Endothelial cell of umbilical vein (primary cell): ENCODE measurements around the gene DYRK3. TPM values are rescaled to one million over a fixed set of nuclear protein-coding genes. Genes with fewer than 3 reads are reported as not detected.

Experiments used
- BruUV-seq: library from RNA; stranded (reverse); fragments of 400-500 nt; replicated peaks from 2 replicates; lab custom pipeline; 2021; lab: Mats Ljungman, UMichigan
- CTCF ChIA-PET: fragments of 300-600, 350-600 bp; sonication (Branson Sonifier 250); formaldehyde crosslinking; loops from one replicate; lab custom pipeline; 2021; ENCODE audit warnings: antibody characterized with exemption, inconsistent platforms; lab: Charles Lee
- POLR2A ChIA-PET: fragments of 300-600, 350-600 bp; sonication (Branson Sonifier 250); formaldehyde crosslinking; loops from one replicate; lab custom pipeline; 2021; ENCODE audit warnings: antibody characterized with exemption, inconsistent platforms; lab: Charles Lee
- DNase-seq: peaks from one replicate; pipeline ENCODE4 v3.0.0-alpha.2; 2011; ENCODE audit warnings: low read depth, low spot score
- FAIRE-seq: peaks from 2 replicates; lab custom pipeline; 2011; peaks lifted over from hg19 to GRCh38; lab: Jason Lieb, UNC
- H2AFZ ChIP-seq: 2 replicates; pipeline ENCODE4 v1.6.0; 2012; ENCODE audit warnings: low read depth, low read length, control low read depth, inconsistent platforms
- H3K27ac ChIP-seq: 2 replicates; pipeline ENCODE4 v1.5.1; 2011; ENCODE audit warnings: low read depth, mild to moderate bottlenecking, control low read depth, low read length, moderate library complexity; ENCODE audit not compliant: insufficient read depth
- H3K27me3 ChIP-seq, 2 experiments: 2 replicates each; pipeline versions ENCODE4 v1.6.0 to v1.6.1; 2011; ENCODE audit warnings: low read length in 2 of 2, mixed read lengths in 1 of 2; ENCODE audit not compliant: control insufficient read depth in 2 of 2, insufficient read depth in 2 of 2
- H3K36me3 ChIP-seq, 2 experiments: 2 replicates in 1 of 2; 3 replicates in 1 of 2; pipeline ENCODE4 v1.5.1; 2011; ENCODE audit warnings: low read length in 2 of 2, mild to moderate bottlenecking in 1 of 2, moderate library complexity in 1 of 2; ENCODE audit not compliant: control insufficient read depth in 2 of 2, insufficient read depth in 2 of 2; ENCODE audit errors: extremely low read depth in 1 of 2
- H3K4me1 ChIP-seq: 3 replicates; pipeline ENCODE4 v1.5.1; 2011; ENCODE audit warnings: mild to moderate bottlenecking, low read length; ENCODE audit not compliant: control insufficient read depth, insufficient read depth; ENCODE audit errors: extremely low read depth
- H3K4me2 ChIP-seq: 2 replicates; pipeline ENCODE4 v1.6.1; 2011; ENCODE audit warnings: low read length, control low read depth, mixed read lengths; ENCODE audit not compliant: insufficient read depth
- H3K4me3 ChIP-seq, 3 experiments: fragments of 200-600 bp in 1 of 3; sonication (generic), shearing (Covaris generic) in 1 of 3; replicated peaks in 1 of 3; 2 replicates each; pipeline ENCODE4 v1.5.1; 2011 to 2016; ENCODE audit warnings: control low read depth in 3 of 3, low read length in 3 of 3, mild to moderate bottlenecking in 2 of 3, inconsistent platforms in 1 of 3, low read depth in 1 of 3, moderate library complexity in 1 of 3; ENCODE audit not compliant: insufficient read depth in 1 of 3
- H3K79me2 ChIP-seq: 2 replicates; pipeline ENCODE4 v1.6.0; 2012; ENCODE audit warnings: low read length, inconsistent platforms; ENCODE audit not compliant: control insufficient read depth, insufficient read depth
- H3K9ac ChIP-seq: replicated peaks from 2 replicates; pipeline ENCODE3; 2011; ENCODE audit warnings: low read length, control low read depth; ENCODE audit not compliant: insufficient read depth; ENCODE audit errors: extremely low read depth
- H3K9me1 ChIP-seq: replicated peaks from 3 replicates; pipeline ENCODE4 v1.6.0; 2011; ENCODE audit warnings: mild to moderate bottlenecking, low read length; ENCODE audit not compliant: control insufficient read depth, insufficient read depth; ENCODE audit errors: extremely low read depth
- H3K9me3 ChIP-seq: replicated peaks from 2 replicates; pipeline ENCODE4 v1.5.1; 2012; ENCODE audit warnings: low read length, inconsistent platforms; ENCODE audit not compliant: control insufficient read depth, insufficient read depth
- H4K20me1 ChIP-seq: replicated peaks from 2 replicates; pipeline ENCODE3; 2011; ENCODE audit warnings: mild to moderate bottlenecking, low read length; ENCODE audit not compliant: control insufficient read depth, insufficient read depth; ENCODE audit errors: extremely low read depth
- CTCF ChIP-seq, 2 donors: IDR thresholded peaks; 1 replicate in 1 of 2; 2 replicates in 1 of 2; pipeline ENCODE4 v1.5.1; 2011; ENCODE audit warnings: low read length in 2 of 2, mild to moderate bottlenecking in 2 of 2, moderate library complexity in 2 of 2, control low read depth in 1 of 2, inconsistent platforms in 1 of 2, low read depth in 1 of 2; ENCODE audit not compliant: insufficient read depth in 1 of 2; ENCODE audit errors: extremely low read depth in 1 of 2
- EZH2 ChIP-seq: IDR thresholded peaks from 2 replicates; pipeline ENCODE4 v1.6.1; 2012; ENCODE audit warnings: borderline replicate concordance, low read depth, mild to moderate bottlenecking, moderate library complexity, low read length, inconsistent platforms; ENCODE audit not compliant: severe bottlenecking
- FOS ChIP-seq: IDR thresholded peaks from 2 replicates; pipeline ENCODE4 v1.6.1; 2011; ENCODE audit warnings: mild to moderate bottlenecking, low read length, moderate library complexity, borderline replicate concordance; ENCODE audit not compliant: insufficient read depth
- GATA2 ChIP-seq: IDR thresholded peaks from 2 replicates; pipeline ENCODE4 v1.7.0; 2011; ENCODE audit warnings: low read depth, mild to moderate bottlenecking, moderate library complexity, mixed read lengths, low read length; ENCODE audit not compliant: insufficient read length, insufficient read depth
- JUN ChIP-seq: IDR thresholded peaks from 2 replicates; pipeline ENCODE4 v1.6.1; 2011; ENCODE audit warnings: borderline replicate concordance, low read depth; ENCODE audit not compliant: insufficient read length, insufficient read depth
- MAX ChIP-seq: IDR thresholded peaks from 2 replicates; pipeline ENCODE4 v1.6.1; 2011; ENCODE audit not compliant: insufficient read depth, insufficient read length
- MYC ChIP-seq: IDR thresholded peaks from one replicate; pipeline ENCODE4 v1.6.1; 2011; ENCODE audit warnings: mild to moderate bottlenecking, low read depth, low read length
- POLR2A ChIP-seq: IDR thresholded peaks from 2 replicates; pipeline ENCODE4 v1.6.1; 2012; ENCODE audit warnings: low read depth, mild to moderate bottlenecking, control low read depth, low read length
- POLR2AphosphoS5 ChIP-seq: IDR thresholded peaks from 2 replicates; pipeline ENCODE4 v1.6.1; 2012; ENCODE audit warnings: low read depth, mild to moderate bottlenecking, control low read depth, low read length, moderate library complexity; ENCODE audit not compliant: insufficient read depth
- dilution Hi-C: fragments of 300-500 bp; cut with MboI; formaldehyde crosslinking; loops from one replicate; pipeline ENCODE4 v1.15.0; 2019; ENCODE audit warnings: low sequenced_read_pairs; ENCODE audit not compliant: extremely low pct_ligation_motif_present
- intact Hi-C: fragments of 100-400 bp; cut with micrococcal nuclease; formaldehyde crosslinking; loops from one replicate; pipeline ENCODE4 v1.10.0; 2022
- polyA plus RNA-seq, 4 experiments: library from polyadenylated mRNA; depleted of rRNA in 3 of 4; stranded (reverse) in 3 of 4; unstranded in 1 of 4; fragments of >200 nt; gene quantifications; 2 replicates each; pipeline versions ENCODE4 v1.2.1 to v1.2.3, GENCODE V29; 2011 to 2012; ENCODE audit warnings: missing spikeins in 1 of 4
- total RNA-seq: library from RNA; stranded (reverse); gene quantifications from 2 replicates; pipeline ENCODE4 v1.2.3, GENCODE V29; 2021

DYRK3 gene
- total and polyA plus RNA-seq, 2 donors (not counting 3 experiments of a cell fraction or from before 2014, with no cell fraction given), result 3.4 to 7.4 TPM

DNA sequence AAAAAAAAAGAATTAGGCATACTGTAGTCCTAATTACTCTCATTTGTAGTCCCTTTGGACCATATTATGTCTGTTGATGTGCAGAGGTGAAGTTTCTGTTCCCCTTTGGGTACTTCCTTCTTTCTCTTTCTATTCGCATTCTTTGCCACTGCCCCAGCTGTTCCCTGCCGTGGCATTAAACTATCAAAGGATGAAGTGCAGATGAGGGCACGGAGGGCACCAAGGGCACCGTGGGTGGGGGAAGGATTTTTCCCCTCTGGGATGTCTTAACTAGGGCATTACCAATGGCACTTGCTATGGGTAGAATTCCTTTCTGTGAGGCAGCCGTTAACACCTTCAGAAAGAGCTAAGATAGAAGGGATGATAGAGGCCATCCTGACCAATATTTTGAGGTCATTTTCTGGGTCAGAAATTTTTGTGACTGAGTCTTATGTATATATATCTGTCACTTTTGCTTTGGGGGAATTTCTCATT is 44.4 kb downstream of the DYRK3 start:
- H3K27me3 ChIP-seq, result peaks cover 37 to 52% of the 10 kb centered on the region in 2 experiments
- H3K4me2 ChIP-seq, result no peak overlapping the region
- no peaks in the 10 kb centered on the region for H3K9me1 ChIP-seq
- POLR2A ChIA-PET, result no interaction called here
- H4K20me1 ChIP-seq, result no peaks in the 10 kb centered on the region
- H3K79me2 ChIP-seq, result no peaks in the 10 kb centered on the region
- no peak for DNase-seq
- H3K36me3 ChIP-seq, result no peaks in the 10 kb centered on the region
- no peak overlapping the region for H3K27ac ChIP-seq
- H3K4me1 ChIP-seq, result peaks cover 3% of the 10 kb centered on the region
- no peak overlapping the region for H3K9ac ChIP-seq
- H2AFZ ChIP-seq, result no peak overlapping the region
- no peak for TF ChIP-seq JUN
- TF ChIP-seq POLR2AphosphoS5, result no peak
- no peak for TF ChIP-seq MAX
- TF ChIP-seq FOS, result no peak
- TF ChIP-seq CTCF (IDR thresholded peaks at IDR 0.05; ENCODE audit: extremely low read depth in 1 of 2, insufficient read depth in 1 of 2, low read depth in 1 of 2, low read length in 2 of 2), result no peak
- no peak for TF ChIP-seq GATA2
- no peak for TF ChIP-seq POLR2A
- TF ChIP-seq EZH2, result no peak
- TF ChIP-seq MYC, result no peak
- dilution Hi-C loops (no loop called here), intact Hi-C loops (no loop called here)
- CTCF ChIA-PET, result interaction anchor here (0.8 kb wide), 1 partner anchor 67 kb away, joined by 3 read pairs; the partner anchor contains the start of gene EIF2D
- FAIRE-seq, result no peak
- no peaks in the 10 kb centered on the region for H3K9me3 ChIP-seq
- no TSS peak for BruUV-seq
- H3K4me3 ChIP-seq, result no peak overlapping the region
